H1 (cell line): Measurements from ENCODE around the gene HSPBAP1. TPM values are rescaled to one million over a fixed set of nuclear protein-coding genes. Genes with fewer than 3 reads are reported as not detected.

Source experiments
- CTCF ChIA-PET: fragments of 300-600 bp; sonication (Branson Sonifier 250); formaldehyde crosslinking; loops from one replicate; lab custom pipeline; 2021; ENCODE audit not compliant: partially characterized antibody; lab: Charles Lee
- POLR2A ChIA-PET: fragments of 300-600 bp; sonication (Branson Sonifier 250); formaldehyde crosslinking; loops from one replicate; lab custom pipeline; 2021; ENCODE audit warnings: inconsistent platforms; ENCODE audit not compliant: partially characterized antibody; lab: Charles Lee
- DNase-seq, 2 experiments: peaks; one replicate each; pipeline versions ENCODE4 v3.0.0 to v3.0.0-alpha.2; 2010 to 2022; ENCODE audit warnings: low spot score in 2 of 2, low read depth in 1 of 2, mixed read lengths in 1 of 2
- FAIRE-seq: peaks from 2 replicates; lab custom pipeline; 2011; peaks lifted over from hg19 to GRCh38; lab: Jason Lieb, UNC
- H2AFZ ChIP-seq: 2 replicates; pipeline ENCODE4 v1.8.1; 2012; ENCODE audit warnings: low read length, inconsistent platforms
- H2AK5ac ChIP-seq: 2 replicates; pipeline ENCODE4 v1.6.1; 2013; ENCODE audit warnings: low read depth, low read length
- H2BK120ac ChIP-seq: replicated peaks from 2 replicates; pipeline ENCODE3; 2013; ENCODE audit warnings: low read depth, low read length, inconsistent platforms
- H2BK12ac ChIP-seq: 2 replicates; pipeline ENCODE4 v1.6.1; 2013; ENCODE audit warnings: low read depth, low read length
- H2BK15ac ChIP-seq: 2 replicates; pipeline ENCODE4 v1.6.1; 2013; ENCODE audit warnings: low read length
- H2BK20ac ChIP-seq: 2 replicates; pipeline ENCODE4 v1.6.1; 2013; ENCODE audit warnings: low read length
- H2BK5ac ChIP-seq: 2 replicates; pipeline ENCODE4 v1.6.1; 2013; ENCODE audit warnings: low read depth, low read length
- H3K14ac ChIP-seq: 2 replicates; pipeline ENCODE4 v1.6.1; 2013; ENCODE audit warnings: inconsistent platforms; ENCODE audit not compliant: insufficient read length
- H3K18ac ChIP-seq: 2 replicates; pipeline ENCODE4 v1.6.1; 2013; ENCODE audit warnings: low read length; ENCODE audit errors: extremely low read depth
- H3K23ac ChIP-seq: 2 replicates; pipeline ENCODE4 v1.6.1; 2013; ENCODE audit warnings: inconsistent platforms; ENCODE audit not compliant: insufficient read length
- H3K23me2 ChIP-seq: 2 replicates; pipeline ENCODE4 v1.6.1; 2013; ENCODE audit warnings: low read depth, low read length
- H3K27ac ChIP-seq: 2 replicates; pipeline ENCODE4 v1.6.1; 2011; ENCODE audit warnings: low read depth, low read length, inconsistent platforms
- H3K27me3 ChIP-seq, 4 experiments: replicated peaks in 1 of 4; 1 replicate in 1 of 4; 2 replicates in 3 of 4; pipeline versions ENCODE4 v1.6.1 to v1.8.1; 2011 to 2013; ENCODE audit warnings: low read length in 3 of 4, mild to moderate bottlenecking in 3 of 4, inconsistent platforms in 2 of 4, mixed read lengths in 2 of 4, moderate library complexity in 1 of 4; ENCODE audit not compliant: control insufficient read depth in 3 of 4, insufficient read depth in 3 of 4; ENCODE audit errors: extremely low read depth in 1 of 4
- H3K36me3 ChIP-seq, 4 experiments: 2 replicates each; pipeline versions ENCODE4 v1.6.1 to v1.8.1; 2011 to 2013; ENCODE audit warnings: mild to moderate bottlenecking in 4 of 4, low read length in 3 of 4, moderate library complexity in 2 of 4, control low read depth in 1 of 4, inconsistent platforms in 1 of 4; ENCODE audit not compliant: insufficient read depth in 4 of 4, control insufficient read depth in 2 of 4
- H3K4ac ChIP-seq: replicated peaks from 2 replicates; pipeline ENCODE3; 2013; ENCODE audit warnings: low read length, low read depth, mixed read lengths, inconsistent platforms; ENCODE audit not compliant: insufficient read length
- H3K4me1 ChIP-seq, 4 experiments: replicated peaks in 1 of 4; 1 replicate in 1 of 4; 2 replicates in 3 of 4; pipeline versions ENCODE4 v1.6.1 to v1.8.1; 2011 to 2013; ENCODE audit warnings: low read length in 3 of 4, inconsistent platforms in 2 of 4, mixed read lengths in 1 of 4; ENCODE audit not compliant: insufficient read depth in 4 of 4, control insufficient read depth in 3 of 4
- H3K4me2 ChIP-seq, 2 experiments: 2 replicates each; pipeline versions ENCODE4 v1.6.1 to v1.8.1; 2011 to 2013; ENCODE audit warnings: low read depth in 2 of 2, low read length in 2 of 2, control low read depth in 1 of 2, inconsistent platforms in 1 of 2, mild to moderate bottlenecking in 1 of 2; ENCODE audit not compliant: insufficient read depth in 1 of 2
- H3K4me3 ChIP-seq, 4 experiments: fragments of 200-600, 300-600 bp in 1 of 4; sonication (generic), shearing (Covaris generic), sonication (Bioruptor Twin) in 1 of 4; 2 replicates each; pipeline versions ENCODE4 v1.5.1 to v1.8.1; 2011 to 2016; ENCODE audit warnings: low read length in 4 of 4, low read depth in 3 of 4, control low read depth in 2 of 4, inconsistent platforms in 2 of 4, mild to moderate bottlenecking in 2 of 4, mixed read lengths in 1 of 4, moderate library complexity in 1 of 4; ENCODE audit not compliant: insufficient read depth in 2 of 4; ENCODE audit errors: extremely low read depth in 1 of 4
- H3K56ac ChIP-seq: replicated peaks from 2 replicates; pipeline ENCODE3; 2013; ENCODE audit warnings: low read depth, mild to moderate bottlenecking, mixed read lengths, low read length, inconsistent platforms; ENCODE audit not compliant: insufficient read length
- H3K79me1 ChIP-seq: 2 replicates; pipeline ENCODE4 v1.6.1; 2013; ENCODE audit warnings: low read depth, low read length, control low read depth
- H3K79me2 ChIP-seq, 2 experiments: 2 replicates each; pipeline versions ENCODE4 v1.6.1 to v1.8.1; 2012 to 2013; ENCODE audit warnings: low read length in 2 of 2, mild to moderate bottlenecking in 2 of 2, inconsistent platforms in 1 of 2; ENCODE audit not compliant: insufficient read depth in 2 of 2, control insufficient read depth in 1 of 2
- H3K9ac ChIP-seq, 4 experiments: replicated peaks in 1 of 4; 1 replicate in 1 of 4; 2 replicates in 3 of 4; pipeline versions ENCODE4 v1.6.1 to v1.8.1; 2011 to 2013; ENCODE audit warnings: low read depth in 3 of 4, low read length in 3 of 4, control low read depth in 2 of 4, mild to moderate bottlenecking in 2 of 4, moderate library complexity in 2 of 4, inconsistent platforms in 1 of 4; ENCODE audit errors: extremely low read depth in 1 of 4
- H3K9me3 ChIP-seq, 2 experiments: 2 replicates each; pipeline versions ENCODE4 v1.6.1 to v1.8.1; 2012 to 2013; ENCODE audit warnings: mild to moderate bottlenecking in 2 of 2, moderate library complexity in 2 of 2, control low read depth in 1 of 2, inconsistent platforms in 1 of 2, low read depth in 1 of 2, low read length in 1 of 2, mixed read lengths in 1 of 2; ENCODE audit not compliant: insufficient read depth in 2 of 2
- H4K20me1 ChIP-seq, 2 experiments: replicated peaks in 1 of 2; 2 replicates each; pipeline versions ENCODE3 to v1.8.1; 2011 to 2013; ENCODE audit warnings: inconsistent platforms in 2 of 2, low read length in 2 of 2, mild to moderate bottlenecking in 1 of 2; ENCODE audit not compliant: insufficient read depth in 2 of 2, control insufficient read depth in 1 of 2
- H4K5ac ChIP-seq: 2 replicates; pipeline ENCODE4 v1.6.1; 2013; ENCODE audit warnings: low read length, low read depth, mixed read lengths, inconsistent platforms; ENCODE audit not compliant: insufficient read length
- H4K8ac ChIP-seq: 2 replicates; pipeline ENCODE4 v1.8.0; 2013; ENCODE audit warnings: mild to moderate bottlenecking, moderate library complexity, low read length, inconsistent platforms; ENCODE audit not compliant: insufficient read depth; ENCODE audit errors: extremely low read depth
- H4K91ac ChIP-seq: replicated peaks from 2 replicates; pipeline ENCODE3; 2013; ENCODE audit warnings: low read length, mixed read lengths, inconsistent platforms; ENCODE audit not compliant: insufficient read length
- CBX5 ChIP-seq: fragments of 300-800, 300-1000 bp; sonication (generic); IDR thresholded peaks from 2 replicates; pipeline ENCODE4 v1.7.1; 2016; ENCODE audit warnings: antibody characterized with exemption, low read length, low read depth
- CHD2 ChIP-seq: IDR thresholded peaks from 2 replicates; pipeline ENCODE4 v1.6.1; 2012; ENCODE audit warnings: low read length, improper control_type of control experiment
- RBBP5 ChIP-seq: IDR thresholded peaks from 2 replicates; pipeline ENCODE4 v1.7.1; 2012; ENCODE audit warnings: low read depth, mild to moderate bottlenecking, inconsistent platforms, low read length, moderate library complexity, borderline replicate concordance
- SIN3A ChIP-seq, 2 experiments: IDR thresholded peaks in 1 of 2; conservative IDR thresholded peaks in 1 of 2; 2 replicates each; pipeline ENCODE4 v1.6.1; 2011 to 2012; ENCODE audit warnings: low read length in 2 of 2, improper control_type of control experiment in 1 of 2, low read depth in 1 of 2, mild to moderate bottlenecking in 1 of 2
- SIX5 ChIP-seq: IDR thresholded peaks from 2 replicates; pipeline ENCODE4 v1.6.1; 2011; ENCODE audit warnings: mild to moderate bottlenecking, low read depth, low read length
- TEAD4 ChIP-seq: IDR thresholded peaks from 2 replicates; pipeline ENCODE4 v1.6.1; 2012; ENCODE audit warnings: low read depth, low read length, inconsistent platforms, mixed read lengths
- polyA plus RNA-seq, 7 experiments: library from polyadenylated mRNA; depleted of rRNA in 3 of 7; stranded (reverse) in 5 of 7; unstranded in 2 of 7; fragments of >200 nt in 5 of 7; fragments of 200-250 nt in 2 of 7; gene quantifications; 1 replicate in 5 of 7; 2 replicates in 1 of 7; 4 replicates in 1 of 7; pipeline versions ENCODE4 v1.2.1 to v1.2.3, GENCODE V29; 2011 to 2013; ENCODE audit warnings: missing spikeins in 2 of 7, mixed read lengths in 2 of 7
- total RNA-seq: library from RNA; stranded (reverse); fragmentation: NEBNext Ultra II Directional; extraction: Animal tissue kit (Norgen Biotek cat#: 25700); gene quantifications from 2 replicates; pipeline ENCODE4 v1.2.1, GENCODE V29; 2021
- TF ChIP-seq, protein P1 (sequence below): IDR thresholded peaks from 2 replicates; pipeline ENCODE4 v1.6.1; 2011; ENCODE audit warnings: low read depth, mild to moderate bottlenecking, low read length; ENCODE audit not compliant: insufficient read depth
- TF ChIP-seq, protein P2 (sequence below): IDR thresholded peaks from 2 replicates; pipeline ENCODE4 v1.6.1; 2012; ENCODE audit warnings: low read length, inconsistent platforms

Gene HSPBAP1
- total and polyA plus RNA-seq, 2 of the 8 experiments (the other 6 are each of a cell fraction or from before 2014, with no cell fraction given), result 7.5 to 8.3 TPM

DNA sequence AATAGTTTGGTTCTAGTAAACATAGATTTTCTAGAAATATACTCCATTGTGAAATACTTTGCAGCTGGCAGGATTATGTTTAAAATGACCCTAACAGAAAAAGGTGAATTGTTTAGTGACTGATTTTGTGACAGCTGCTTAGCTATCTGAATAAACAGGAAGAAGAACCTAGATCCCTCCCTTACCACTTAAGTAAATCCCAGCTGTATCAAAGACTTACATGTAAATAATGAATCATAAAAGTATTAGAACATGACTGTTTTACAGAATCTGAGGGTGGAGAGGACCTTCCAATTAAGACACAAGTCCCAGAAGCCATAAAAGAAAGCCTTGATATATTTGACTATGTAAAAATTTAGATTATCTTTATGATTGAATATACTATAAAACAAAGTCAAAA is 17.1 kb upstream of the HSPBAP1 start:
- no peak overlapping the region for H2AFZ ChIP-seq
- no peak for FAIRE-seq
- no peak overlapping the region for H3K4me2 ChIP-seq
- H3K27ac ChIP-seq, result no peak overlapping the region
- no peaks in the 10 kb centered on the region for H3K9me3 ChIP-seq
- H2BK5ac ChIP-seq, result no peak overlapping the region
- no peaks in the 10 kb centered on the region for H3K23me2 ChIP-seq
- no peak overlapping the region for H3K56ac ChIP-seq
- H2BK15ac ChIP-seq, result no peak overlapping the region
- no peak overlapping the region for H4K5ac ChIP-seq
- H4K20me1 ChIP-seq, result no peaks in the 10 kb centered on the region
- CTCF ChIA-PET, result no interaction called here
- H3K79me2 ChIP-seq, result no peaks in the 10 kb centered on the region
- H3K79me1 ChIP-seq, result no peaks in the 10 kb centered on the region
- TF ChIP-seq TEAD4, result no peak
- TF ChIP-seq, protein P1, sequence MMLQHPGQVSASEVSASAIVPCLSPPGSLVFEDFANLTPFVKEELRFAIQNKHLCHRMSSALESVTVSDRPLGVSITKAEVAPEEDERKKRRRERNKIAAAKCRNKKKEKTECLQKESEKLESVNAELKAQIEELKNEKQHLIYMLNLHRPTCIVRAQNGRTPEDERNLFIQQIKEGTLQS, result no peak
- no peak for TF ChIP-seq SIN3A (conservative IDR thresholded peaks at IDR 0.05 in 1 of 2, IDR thresholded peaks at IDR 0.05 in 1 of 2; ENCODE audit: low read depth in 1 of 2, low read length in 2 of 2)
- no peak for TF ChIP-seq CHD2
- no peak for TF ChIP-seq CBX5
- TF ChIP-seq SIX5, result no peak
- TF ChIP-seq, protein P2, sequence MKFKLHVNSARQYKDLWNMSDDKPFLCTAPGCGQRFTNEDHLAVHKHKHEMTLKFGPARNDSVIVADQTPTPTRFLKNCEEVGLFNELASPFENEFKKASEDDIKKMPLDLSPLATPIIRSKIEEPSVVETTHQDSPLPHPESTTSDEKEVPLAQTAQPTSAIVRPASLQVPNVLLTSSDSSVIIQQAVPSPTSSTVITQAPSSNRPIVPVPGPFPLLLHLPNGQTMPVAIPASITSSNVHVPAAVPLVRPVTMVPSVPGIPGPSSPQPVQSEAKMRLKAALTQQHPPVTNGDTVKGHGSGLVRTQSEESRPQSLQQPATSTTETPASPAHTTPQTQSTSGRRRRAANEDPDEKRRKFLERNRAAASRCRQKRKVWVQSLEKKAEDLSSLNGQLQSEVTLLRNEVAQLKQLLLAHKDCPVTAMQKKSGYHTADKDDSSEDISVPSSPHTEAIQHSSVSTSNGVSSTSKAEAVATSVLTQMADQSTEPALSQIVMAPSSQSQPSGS, result no peak
- TF ChIP-seq RBBP5, result no peak
- TF ChIP-seq, all 59 proteins: peak for 0
- no peak overlapping the region for H4K91ac ChIP-seq
- no peak overlapping the region for H3K18ac ChIP-seq
- no peak overlapping the region for H3K4ac ChIP-seq
- H2AK5ac ChIP-seq, result no peak overlapping the region
- H3K36me3 ChIP-seq, result no peaks in the 10 kb centered on the region
- no peak overlapping the region for H3K4me3 ChIP-seq
- H2BK20ac ChIP-seq, result no peak overlapping the region
- no peak overlapping the region for H3K9ac ChIP-seq
- POLR2A ChIA-PET, result interaction anchor here (1.2 kb wide), 1 partner anchor 10 kb away, joined by 6 read pairs; no protein-coding TSS in a partner anchor
- no peak overlapping the region for H3K23ac ChIP-seq
- H4K8ac ChIP-seq, result no peak overlapping the region
- no peaks in the 10 kb centered on the region for H3K4me1 ChIP-seq
- no peaks in the 10 kb centered on the region for H3K27me3 ChIP-seq
- no peak overlapping the region for H3K14ac ChIP-seq
- DNase-seq, result no peak
- no peak overlapping the region for H2BK12ac ChIP-seq
- H2BK120ac ChIP-seq, result no peak overlapping the region
